HepG2 (cell line): ENCODE results near the gene OPN3. TPM values are rescaled to one million over a fixed set of nuclear protein-coding genes. Genes with fewer than 3 reads are reported as not detected.

Experiments
- ARID4A ChIP-seq: sonication (generic); formaldehyde crosslinking; IDR thresholded peaks from 2 replicates; pipeline ENCODE4 v1.5.0; 2020; ENCODE audit warnings: mild to moderate bottlenecking, missing genetic modification reagents, borderline replicate concordance
- BRF2 ChIP-seq: sonication (generic); formaldehyde crosslinking; IDR thresholded peaks from 2 replicates; pipeline ENCODE4 v1.8.1; 2022; ENCODE audit warnings: mild to moderate bottlenecking, missing genetic modification reagents
- CHD2 ChIP-seq: IDR thresholded peaks from 2 replicates; pipeline ENCODE4 v1.6.1; 2011; ENCODE audit warnings: low read depth, low read length, improper control_type of control experiment
- CREBL2 ChIP-seq: sonication (generic); formaldehyde crosslinking; IDR thresholded peaks from 2 replicates; pipeline ENCODE4 v1.8.1; 2023; ENCODE audit warnings: missing genetic modification reagents, mild to moderate bottlenecking, borderline replicate concordance
- HMG20A ChIP-seq: IDR thresholded peaks from 2 replicates; pipeline ENCODE4 v1.6.1; 2016; ENCODE audit warnings: borderline replicate concordance
- KDM2A ChIP-seq: sonication (generic); formaldehyde crosslinking; IDR thresholded peaks from 2 replicates; pipeline ENCODE4 v1.4.0; 2020; ENCODE audit warnings: low read depth, missing genetic modification reagents, borderline replicate concordance
- RNF219 ChIP-seq: sonication (generic); formaldehyde crosslinking; IDR thresholded peaks from 2 replicates; pipeline ENCODE4 v1.5.0; 2020; ENCODE audit warnings: mild to moderate bottlenecking, missing genetic modification reagents
- ZBTB21 ChIP-seq: sonication (generic); formaldehyde crosslinking; IDR thresholded peaks from 2 replicates; pipeline ENCODE4 v1.4.0; 2020; ENCODE audit warnings: missing genetic modification reagents
- ZBTB40 ChIP-seq, 2 experiments: fragments of 450-650 bp in 1 of 2; sonication (generic) in 1 of 2; formaldehyde crosslinking in 1 of 2; IDR thresholded peaks; 2 replicates each; pipeline versions ENCODE4 v1.6.1 to v1.8.0; 2016 to 2022; ENCODE audit warnings: antibody characterized with exemption in 1 of 2, mild to moderate bottlenecking in 1 of 2, missing genetic modification reagents in 1 of 2
- ZNF446 ChIP-seq: sonication (generic); formaldehyde crosslinking; IDR thresholded peaks from 2 replicates; pipeline ENCODE4 v1.5.0; 2020; ENCODE audit warnings: mild to moderate bottlenecking, missing genetic modification reagents
- polyA plus RNA-seq, 8 experiments: library from polyadenylated mRNA; depleted of rRNA in 3 of 8; stranded (reverse) in 7 of 8; unstranded in 1 of 8; fragments of >200 nt; fragmentation: Illumina TruSeq in 4 of 8; extraction: Trizol in 4 of 8; gene quantifications; 2 replicates each; pipeline versions ENCODE4 v1.2.1 to v1.2.3, GENCODE V29; 2011 to 2016; ENCODE audit warnings: low read depth in 4 of 8, missing spikeins in 1 of 8, mixed read lengths in 1 of 8; ENCODE audit not compliant: insufficient read depth in 1 of 8
- total RNA-seq, 5 experiments: library from RNA; depleted of rRNA; stranded (reverse); fragments of >200 nt; fragmentation: Illumina TruSeq; extraction: Trizol; gene quantifications; 2 replicates each; pipeline ENCODE4 v1.2.3, GENCODE V29; 2016; ENCODE audit warnings: low read depth in 1 of 5

OPN3 gene
- total and polyA plus RNA-seq, 2 of the 13 experiments (the other 11 are each of a cell fraction or from before 2014, with no cell fraction given): 17.4 to 23.0 TPM

GRCh38 chr1:241640149-241640866 lies at the start of gene OPN3, which contains the start of gene CHML (continued):
- TF ChIP-seq ARID4A (CRISPR knock-in tag) (peak; percentile 60; the same call in 1 of the 2 replicates), HMG20A (CRISPR knock-in tag) (no peak), ZBTB21 (CRISPR knock-in tag) (no peak), CREBL2 (CRISPR knock-in tag) (no peak), KDM2A (CRISPR knock-in tag) (0 out of 2 replicates have a peak, but pooled peaks have one; percentile 29), BRF2 (no peak), ZNF446 (CRISPR knock-in tag) (no peak), CHD2 (no peak), RNF219 (CRISPR knock-in tag) (no peak), ZBTB40 (IDR thresholded peaks at IDR 0.05) (no peak), ZBTB40 (CRISPR knock-in tag; IDR thresholded peaks at IDR 0.05) (no peak)
